ENCODE data around the gene GABRP.

GABRP gene

GRCh38 chr5:170760113-170760512 is 23.4 kb upstream of the GABRP start:
- Histone ChIP-seq H3K9me3 (ENCODE audit: control insufficient read depth, insufficient read depth, low read depth, low read length) (no peaks in the 10 kb centered on the region), H3K27ac (ENCODE audit: extremely low read depth, low read depth, low read length) (no peak overlapping the region), H3K36me3 (ENCODE audit: control insufficient read depth in 2 of 2, insufficient read depth in 1 of 2, low read length in 2 of 2) (no peaks in the 10 kb centered on the region), H3K4me1 (ENCODE audit: control insufficient read depth, insufficient read depth, low read length) (peaks cover 8% of the 10 kb centered on the region), H3K4me3 (ENCODE audit: low read depth, low read length) (no peak overlapping the region)
- POLR2A ChIA-PET, result no interaction called here
- TF ChIP-seq ZNF221 (tag by site-specific recombination; IDR thresholded peaks at IDR 0.05; ENCODE audit: borderline replicate concordance) (no peak), ZNF624 (tag by site-specific recombination; IDR thresholded peaks at IDR 0.05) (no peak), WT1 (tag by site-specific recombination; IDR thresholded peaks at IDR 0.05) (no peak), KLF10 (tag by site-specific recombination; IDR thresholded peaks at IDR 0.05) (no peak), ZNF792 (tag by site-specific recombination; IDR thresholded peaks at IDR 0.05) (no peak), ZNF654 (tag by site-specific recombination; IDR thresholded peaks at IDR 0.05; ENCODE audit: low read depth) (no peak), GLI4 (tag by site-specific recombination; IDR thresholded peaks at IDR 0.05) (no peak), ZNF664 (tag by site-specific recombination; IDR thresholded peaks at IDR 0.05) (no peak), ZNF112 (tag by site-specific recombination; IDR thresholded peaks at IDR 0.05) (no peak), ZNF707 (tag by site-specific recombination; IDR thresholded peaks at IDR 0.05) (no peak), PRDM2 (tag by site-specific recombination; IDR thresholded peaks at IDR 0.05; ENCODE audit: borderline replicate concordance) (no peak), ZXDB (tag by site-specific recombination; IDR thresholded peaks at IDR 0.05) (no peak), ATF2 (tag by site-specific recombination; IDR thresholded peaks at IDR 0.05; ENCODE audit: low read depth) (no peak)
- CTCF ChIA-PET, result interaction anchor here (1.1 kb wide), 1 partner anchor 12 kb away, joined by 3 read pairs; no protein-coding TSS in a partner anchor

- CTCF ChIA-PET, result interaction anchor here (0.9 kb wide), 1 partner anchor 70 kb away, joined by 3 read pairs; no protein-coding TSS in a partner anchor
- H3K4me3 ChIP-seq (ENCODE audit: low read depth, low read length), result no peak overlapping the region
Observed at GRCh38 chr5:170761048-170761707, 22.3 kb upstream of the GABRP start.

More at GRCh38 chr5:170761048-170761707, 22.3 kb upstream of the GABRP start:
- TF ChIP-seq ZSCAN18 (tag by site-specific recombination; IDR thresholded peaks at IDR 0.05) (no peak), YY1 (tag by site-specific recombination; IDR thresholded peaks at IDR 0.05) (no peak), ATF2 (tag by site-specific recombination; IDR thresholded peaks at IDR 0.05; ENCODE audit: low read depth) (no peak), ZNF645 (tag by site-specific recombination; IDR thresholded peaks at IDR 0.05) (no peak), MZF1 (tag by site-specific recombination; IDR thresholded peaks at IDR 0.05; ENCODE audit: borderline replicate concordance) (no peak), ZFP37 (tag by site-specific recombination; IDR thresholded peaks at IDR 0.05) (no peak), ZBTB7A (tag by site-specific recombination; IDR thresholded peaks at IDR 0.05; ENCODE audit: low read depth) (no peak), ZNF530 (tag by site-specific recombination; IDR thresholded peaks at IDR 0.05; ENCODE audit: low read depth) (no peak), ZNF548 (tag by site-specific recombination; IDR thresholded peaks at IDR 0.05) (no peak), ZNF629 (tag by site-specific recombination; IDR thresholded peaks at IDR 0.05) (no peak)
- peaks cover 3% of the 10 kb centered on the region for H3K4me1 ChIP-seq (ENCODE audit: control insufficient read depth, insufficient read depth, low read length)
- H3K27ac ChIP-seq (ENCODE audit: extremely low read depth, low read depth, low read length), result no peak overlapping the region
- H3K9me3 ChIP-seq (ENCODE audit: control insufficient read depth, insufficient read depth, low read depth, low read length), result no peaks in the 10 kb centered on the region
- POLR2A ChIA-PET, result no interaction called here
- H3K36me3 ChIP-seq (ENCODE audit: control insufficient read depth in 2 of 2, insufficient read depth in 1 of 2, low read length in 2 of 2), result no peaks in the 10 kb centered on the region

Measured in HEK293 (cell line).